Measurements from ENCODE around the gene DYNLRB2. TPM values are rescaled to one million over a fixed set of nuclear protein-coding genes. Genes with fewer than 3 reads are reported as not detected.

DYNLRB2 gene
- total and polyA plus RNA-seq, 2 donors from 2014 or later = 2.7 to 22.1 TPM

DNA sequence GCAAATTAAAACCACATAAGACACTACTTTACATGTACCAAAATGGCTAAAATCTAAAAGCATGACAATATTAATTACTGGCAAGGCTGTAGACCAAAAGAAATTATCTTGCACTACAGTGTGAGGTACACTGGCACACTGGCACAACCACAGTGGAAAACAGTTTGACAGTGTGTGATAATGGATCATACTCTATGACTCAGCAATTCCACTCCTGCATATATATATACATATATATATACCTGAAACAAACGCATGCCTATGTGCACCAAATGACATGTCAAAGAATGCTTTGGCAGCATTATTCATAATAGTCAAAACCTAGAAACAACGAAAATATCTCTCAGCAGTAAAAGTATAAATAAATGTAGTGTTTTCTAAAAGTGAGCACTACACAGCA lies 4.6 kb upstream of the DYNLRB2 start:
- Histone ChIP-seq H3K9me3 (ENCODE audit: control insufficient read depth in 2 of 3, insufficient read depth in 1 of 3, low read length in 3 of 3) (no peaks in the 10 kb centered on the region), H3K27ac (ENCODE audit: low read depth in 2 of 2, low read length in 2 of 2) (no peak overlapping the region), H3K36me3 (ENCODE audit: control insufficient read depth in 2 of 3, insufficient read depth in 3 of 3, low read length in 3 of 3) (no peaks in the 10 kb centered on the region), H3K9ac (ENCODE audit: low read length in 3 of 3) (no peak overlapping the region), H3K27me3 (ENCODE audit: control insufficient read depth, insufficient read depth, low read length) (no peaks in the 10 kb centered on the region), H3K4me1 (ENCODE audit: control insufficient read depth in 2 of 3, insufficient read depth in 2 of 3, low read depth in 1 of 3, low read length in 3 of 3) (peaks cover 0 to 6% (median 0%) of the 10 kb centered on the region in 3 donors), H3K4me3 (ENCODE audit: low read length in 3 of 3) (no peak overlapping the region)
- FAIRE-seq = no peak
- no peak for TF ChIP-seq CTCF (IDR thresholded peaks at IDR 0.05; ENCODE audit: borderline replicate concordance, extremely low read depth, insufficient read depth)
- intact Hi-C loops (cut with DNase I) = no loop called here
- no peak for DNase-seq

- H3K4me1 ChIP-seq (ENCODE audit: control insufficient read depth in 2 of 3, insufficient read depth in 2 of 3, low read depth in 1 of 3, low read length in 3 of 3) = peaks cover 0 to 6% (median 0%) of the 10 kb centered on the region in 3 donors
- H3K9me3 ChIP-seq (ENCODE audit: control insufficient read depth in 2 of 3, insufficient read depth in 1 of 3, low read length in 3 of 3) = no peaks in the 10 kb centered on the region
- H3K27me3 ChIP-seq (ENCODE audit: control insufficient read depth, insufficient read depth, low read length) = no peaks in the 10 kb centered on the region
- peak overlapping the region in 2 of 3 donors; percentile 47 to 96 for H3K9ac ChIP-seq (ENCODE audit: low read length in 3 of 3)
- DNase-seq (no peak), FAIRE-seq (no peak)
- no peaks in the 10 kb centered on the region for H3K36me3 ChIP-seq (ENCODE audit: control insufficient read depth in 2 of 3, insufficient read depth in 3 of 3, low read length in 3 of 3)
- H3K4me3 ChIP-seq (ENCODE audit: low read length in 3 of 3) = peak overlapping the region; percentile 74 to 98 (median 95)
- intact Hi-C loops (cut with DNase I) = no loop called here
- no peak for TF ChIP-seq CTCF (IDR thresholded peaks at IDR 0.05; ENCODE audit: borderline replicate concordance, extremely low read depth, insufficient read depth)
- H3K27ac ChIP-seq (ENCODE audit: low read depth in 2 of 2, low read length in 2 of 2) = no peak overlapping the region
Observed at GRCh38 chr16:80541306-80541694, 507 bp downstream of the DYNLRB2 start.

GRCh38 chr16:80543162-80543561 lies 2.4 kb downstream of the DYNLRB2 start:
- FAIRE-seq (no peak), DNase-seq (no peak)
- Histone ChIP-seq H3K36me3 (ENCODE audit: control insufficient read depth in 2 of 3, insufficient read depth in 3 of 3, low read length in 3 of 3) (no peaks in the 10 kb centered on the region), H3K27ac (ENCODE audit: low read depth in 2 of 2, low read length in 2 of 2) (no peak overlapping the region), H3K9me3 (ENCODE audit: control insufficient read depth in 2 of 3, insufficient read depth in 1 of 3, low read length in 3 of 3) (no peaks in the 10 kb centered on the region), H3K4me3 (ENCODE audit: low read length in 3 of 3) (no peak overlapping the region), H3K9ac (ENCODE audit: low read length in 3 of 3) (no peak overlapping the region), H3K4me1 (ENCODE audit: control insufficient read depth in 2 of 3, insufficient read depth in 2 of 3, low read depth in 1 of 3, low read length in 3 of 3) (peaks cover 0 to 6% (median 0%) of the 10 kb centered on the region in 3 donors), H3K27me3 (ENCODE audit: control insufficient read depth, insufficient read depth, low read length) (no peaks in the 10 kb centered on the region)
- TF ChIP-seq CTCF (IDR thresholded peaks at IDR 0.05; ENCODE audit: borderline replicate concordance, extremely low read depth, insufficient read depth) = no peak
- intact Hi-C loops (cut with DNase I) = no loop called here

- no peak for TF ChIP-seq CTCF (IDR thresholded peaks at IDR 0.05; ENCODE audit: borderline replicate concordance, extremely low read depth, insufficient read depth)
- H3K9ac ChIP-seq (ENCODE audit: low read length in 3 of 3) = no peak overlapping the region
Observed at GRCh38 chr16:80544326-80544725, 3.5 kb downstream of the DYNLRB2 start.

More at GRCh38 chr16:80544326-80544725, 3.5 kb downstream of the DYNLRB2 start:
- H3K4me3 ChIP-seq (ENCODE audit: low read length in 3 of 3) = no peak overlapping the region
- H3K4me1 ChIP-seq (ENCODE audit: control insufficient read depth in 2 of 3, insufficient read depth in 2 of 3, low read depth in 1 of 3, low read length in 3 of 3) = peaks cover 0 to 6% (median 0%) of the 10 kb centered on the region in 3 donors
- no peak for FAIRE-seq
- H3K36me3 ChIP-seq (ENCODE audit: control insufficient read depth in 2 of 3, insufficient read depth in 3 of 3, low read length in 3 of 3) = no peaks in the 10 kb centered on the region
- no peaks in the 10 kb centered on the region for H3K9me3 ChIP-seq (ENCODE audit: control insufficient read depth in 2 of 3, insufficient read depth in 1 of 3, low read length in 3 of 3)
- intact Hi-C loops (cut with DNase I) = no loop called here
- H3K27me3 ChIP-seq (ENCODE audit: control insufficient read depth, insufficient read depth, low read length) = no peaks in the 10 kb centered on the region
- H3K27ac ChIP-seq (ENCODE audit: low read depth in 2 of 2, low read length in 2 of 2) = no peak overlapping the region
- DNase-seq = no peak
